C4-2B (cell line): ENCODE data around the gene RALB.

ENCODE experiments used
- CTCF ChIP-seq: fragments of 450-650 bp; conservative IDR thresholded peaks from 2 replicates; pipeline ENCODE4 v1.5.1; 2017; ENCODE audit warnings: mild to moderate bottlenecking
- ZFX ChIP-seq: fragments of 450-650 bp; IDR thresholded peaks from 2 replicates; pipeline ENCODE4 v1.6.1; 2017

- no peak for TF ChIP-seq CTCF
- TF ChIP-seq ZFX = no peak
Observed at GRCh38 chr2:120227111-120227991, 25.3 kb upstream of the RALB start.
